SK-N-SH (cell line): Measurements from ENCODE around the gene FRMD1.

ENCODE experiments used
- CTCF ChIP-seq: fragments of 200-600 bp; sonication (generic); IDR thresholded peaks from 2 replicates; pipeline ENCODE4 v1.6.1; 2017; ENCODE audit warnings: antibody characterized with exemption, mild to moderate bottlenecking, moderate library complexity
- EP300 ChIP-seq, 2 experiments: IDR thresholded peaks; 2 replicates each; pipeline versions ENCODE4 v1.4.0 to v1.6.1; 2012; ENCODE audit warnings: borderline replicate concordance in 1 of 2, low read depth in 1 of 2, low read length in 1 of 2
- EZH2phosphoT487 ChIP-seq: fragments of 200-600 bp; sonication (generic); IDR thresholded peaks from 2 replicates; pipeline ENCODE4 v1.6.1; 2017; ENCODE audit warnings: low read depth, mixed run types, mild to moderate bottlenecking, antibody characterized with exemption, moderate library complexity, borderline replicate concordance
- FOXM1 ChIP-seq: IDR thresholded peaks from 2 replicates; pipeline ENCODE4 v1.4.0; 2012; ENCODE audit warnings: low read depth, mild to moderate bottlenecking
- GABPA ChIP-seq: IDR thresholded peaks from 2 replicates; pipeline ENCODE4 v1.4.0; 2012; ENCODE audit warnings: low read depth, mild to moderate bottlenecking
- RAD21 ChIP-seq: IDR thresholded peaks from 2 replicates; pipeline ENCODE4 v1.6.1; 2012; ENCODE audit warnings: mild to moderate bottlenecking, low read length
- TEAD4 ChIP-seq: IDR thresholded peaks from 2 replicates; pipeline ENCODE4 v1.4.0; 2012; ENCODE audit warnings: mild to moderate bottlenecking, borderline replicate concordance; ENCODE audit not compliant: insufficient read depth
- USF2 ChIP-seq: fragments of 150-350 bp; IDR thresholded peaks from 2 replicates; pipeline ENCODE4 v1.6.1; 2017; ENCODE audit warnings: antibody characterized with exemption, low read length, low read depth, borderline replicate concordance
- YY1 ChIP-seq: IDR thresholded peaks from 2 replicates; pipeline ENCODE4 v1.4.0; 2012; ENCODE audit warnings: low read depth, mild to moderate bottlenecking
- TF ChIP-seq, protein P1 (sequence below): IDR thresholded peaks from 2 replicates; pipeline ENCODE4 v1.4.0; 2012; ENCODE audit warnings: low read depth, borderline replicate concordance

- no peak for TF ChIP-seq CTCF
- no peak for TF ChIP-seq USF2
- no peak for TF ChIP-seq GABPA
- TF ChIP-seq EZH2phosphoT487, result no peak
- no peak for TF ChIP-seq TEAD4
- TF ChIP-seq, protein P1, sequence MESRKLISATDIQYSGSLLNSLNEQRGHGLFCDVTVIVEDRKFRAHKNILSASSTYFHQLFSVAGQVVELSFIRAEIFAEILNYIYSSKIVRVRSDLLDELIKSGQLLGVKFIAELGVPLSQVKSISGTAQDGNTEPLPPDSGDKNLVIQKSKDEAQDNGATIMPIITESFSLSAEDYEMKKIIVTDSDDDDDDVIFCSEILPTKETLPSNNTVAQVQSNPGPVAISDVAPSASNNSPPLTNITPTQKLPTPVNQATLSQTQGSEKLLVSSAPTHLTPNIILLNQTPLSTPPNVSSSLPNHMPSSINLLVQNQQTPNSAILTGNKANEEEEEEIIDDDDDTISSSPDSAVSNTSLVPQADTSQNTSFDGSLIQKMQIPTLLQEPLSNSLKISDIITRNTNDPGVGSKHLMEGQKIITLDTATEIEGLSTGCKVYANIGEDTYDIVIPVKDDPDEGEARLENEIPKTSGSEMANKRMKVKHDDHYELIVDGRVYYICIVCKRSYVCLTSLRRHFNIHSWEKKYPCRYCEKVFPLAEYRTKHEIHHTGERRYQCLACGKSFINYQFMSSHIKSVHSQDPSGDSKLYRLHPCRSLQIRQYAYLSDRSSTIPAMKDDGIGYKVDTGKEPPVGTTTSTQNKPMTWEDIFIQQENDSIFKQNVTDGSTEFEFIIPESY, result no peak
- no peak for TF ChIP-seq YY1
- no peak for TF ChIP-seq FOXM1
- TF ChIP-seq EP300 (IDR thresholded peaks at IDR 0.05; ENCODE audit: borderline replicate concordance in 1 of 2, low read depth in 1 of 2, low read length in 1 of 2), result no peak
- TF ChIP-seq RAD21, result no peak
These were observed 23.1 kb downstream of the FRMD1 start for GRCh38 chr6:168055696-168056489.
